HG03565 (cell line): ENCODE measurements around the gene PLEKHG3.

ENCODE experiments used
- ATAC-seq: cut with Tn5 transposase; IDR thresholded peaks from one replicate; pipeline ENCODE4 v1.9.1; 2021; ENCODE audit warnings: mild to moderate bottlenecking, moderate library complexity; ENCODE audit not compliant: unreplicated experiment

The PLEKHG3 gene

DNA sequence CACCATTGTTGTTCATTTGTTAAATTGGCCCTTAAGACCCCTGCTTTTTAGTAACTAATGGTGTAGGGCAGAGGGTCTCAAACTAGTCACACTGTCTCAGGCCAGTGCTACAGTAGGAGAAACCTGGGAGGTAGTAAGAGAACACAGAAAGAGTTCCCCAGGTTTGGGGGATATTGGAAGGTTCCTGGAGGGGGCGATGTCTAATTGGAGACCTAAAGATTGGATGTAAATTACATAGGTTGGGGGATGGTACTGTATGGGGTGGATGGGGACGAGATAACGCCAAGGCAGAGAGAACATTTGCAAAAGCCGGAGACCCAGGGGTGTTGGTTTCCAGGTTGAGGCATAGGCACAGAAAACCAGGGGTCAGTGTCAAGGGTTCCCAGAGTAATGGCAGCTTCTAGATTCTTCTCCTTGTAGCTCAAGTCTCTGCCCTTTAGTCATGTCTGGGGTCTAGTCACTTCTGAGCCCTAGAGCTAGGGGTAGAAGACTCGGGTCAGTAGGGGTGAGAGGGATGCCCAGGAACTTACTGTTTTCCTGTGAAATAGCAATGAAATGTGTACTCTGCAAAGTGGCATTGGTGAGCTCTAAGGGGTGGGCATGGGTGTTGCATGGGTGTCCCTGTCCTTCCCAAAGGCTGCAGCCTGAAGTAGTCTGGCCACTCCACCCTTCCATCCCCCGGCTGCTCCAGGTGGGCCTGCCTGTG is 21.8 kb downstream of the PLEKHG3 start:
- ATAC-seq, result no peak

DNA sequence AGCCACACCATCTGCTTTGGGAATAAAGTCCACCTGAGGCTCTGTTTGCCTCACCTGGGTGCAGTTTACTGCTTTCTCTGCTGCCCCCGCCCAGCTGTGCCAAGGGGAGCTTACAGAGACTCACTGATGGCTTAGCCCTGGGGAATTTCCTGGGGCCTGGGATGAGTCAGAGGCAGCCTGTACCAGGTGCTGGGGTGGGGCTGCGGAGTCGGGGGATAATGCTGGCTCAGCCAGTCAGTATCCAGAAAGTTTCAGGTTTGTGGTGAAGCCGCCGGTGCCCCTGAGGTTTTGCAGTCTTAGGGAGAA is 22.3 kb downstream of the PLEKHG3 start:
- no peak for ATAC-seq

DNA sequence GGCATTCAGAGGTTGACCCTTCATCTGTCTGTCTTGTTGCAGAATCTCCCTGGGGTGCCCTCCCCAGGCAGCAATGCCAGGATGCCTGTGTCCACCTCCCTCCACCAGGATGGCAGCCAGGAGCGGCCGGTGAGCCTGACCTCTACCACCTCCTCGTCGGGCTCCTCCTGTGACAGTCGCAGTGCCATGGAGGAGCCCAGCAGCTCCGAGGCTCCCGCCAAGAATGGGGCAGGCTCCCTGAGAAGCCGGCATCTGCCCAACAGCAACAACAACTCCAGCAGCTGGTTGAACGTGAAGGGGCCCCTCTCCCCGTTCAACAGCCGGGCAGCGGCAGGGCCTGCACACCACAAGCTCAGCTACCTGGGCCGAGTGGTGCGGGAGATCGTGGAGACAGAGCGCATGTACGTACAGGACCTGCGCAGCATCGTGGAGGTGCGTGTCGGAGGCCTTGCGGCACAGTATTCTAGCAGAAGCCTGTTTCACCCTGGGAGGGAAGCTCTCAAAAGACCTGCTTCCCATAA is 23.4 kb downstream of the PLEKHG3 start:
- ATAC-seq, result no peak

DNA sequence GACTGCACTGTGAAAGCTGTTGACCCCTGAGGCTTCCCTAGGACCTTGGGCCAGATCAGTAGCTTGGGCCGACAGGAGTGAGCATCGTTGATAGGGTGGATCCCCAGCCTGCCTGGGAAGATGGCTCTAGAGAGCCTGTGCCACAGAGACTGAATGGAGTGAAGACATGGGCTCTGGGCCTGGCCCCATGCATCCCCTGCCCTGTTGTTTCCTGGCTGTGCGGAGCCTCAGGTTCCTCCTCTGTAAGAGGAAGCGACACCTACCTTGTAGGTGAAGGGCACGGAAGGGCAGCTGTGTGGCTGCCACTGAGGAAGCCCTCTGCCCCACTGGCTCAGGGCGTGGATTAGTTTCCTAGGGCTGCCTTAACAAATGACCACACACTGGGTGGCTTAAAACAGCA is 23.9 kb downstream of the PLEKHG3 start:
- ATAC-seq, result no peak

DNA sequence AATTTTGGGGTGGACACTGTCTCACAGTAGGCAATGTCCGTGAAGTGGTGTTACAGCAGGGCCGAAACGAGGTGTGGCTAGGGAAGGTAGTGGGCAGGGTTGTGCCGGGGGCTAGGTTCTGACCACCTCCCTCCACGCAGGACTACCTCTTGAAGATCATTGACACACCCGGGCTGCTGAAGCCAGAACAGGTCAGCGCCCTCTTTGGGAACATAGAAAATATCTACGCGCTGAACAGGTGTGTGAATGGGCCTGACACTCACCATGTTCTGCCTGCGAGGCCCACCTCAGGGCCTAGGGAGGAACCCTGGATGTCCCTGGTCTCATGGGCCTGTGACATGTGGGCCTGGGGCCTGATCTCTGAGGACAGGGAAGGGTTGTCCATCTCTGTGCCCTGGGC is 24.6 kb downstream of the PLEKHG3 start:
- ATAC-seq, result no peak

DNA sequence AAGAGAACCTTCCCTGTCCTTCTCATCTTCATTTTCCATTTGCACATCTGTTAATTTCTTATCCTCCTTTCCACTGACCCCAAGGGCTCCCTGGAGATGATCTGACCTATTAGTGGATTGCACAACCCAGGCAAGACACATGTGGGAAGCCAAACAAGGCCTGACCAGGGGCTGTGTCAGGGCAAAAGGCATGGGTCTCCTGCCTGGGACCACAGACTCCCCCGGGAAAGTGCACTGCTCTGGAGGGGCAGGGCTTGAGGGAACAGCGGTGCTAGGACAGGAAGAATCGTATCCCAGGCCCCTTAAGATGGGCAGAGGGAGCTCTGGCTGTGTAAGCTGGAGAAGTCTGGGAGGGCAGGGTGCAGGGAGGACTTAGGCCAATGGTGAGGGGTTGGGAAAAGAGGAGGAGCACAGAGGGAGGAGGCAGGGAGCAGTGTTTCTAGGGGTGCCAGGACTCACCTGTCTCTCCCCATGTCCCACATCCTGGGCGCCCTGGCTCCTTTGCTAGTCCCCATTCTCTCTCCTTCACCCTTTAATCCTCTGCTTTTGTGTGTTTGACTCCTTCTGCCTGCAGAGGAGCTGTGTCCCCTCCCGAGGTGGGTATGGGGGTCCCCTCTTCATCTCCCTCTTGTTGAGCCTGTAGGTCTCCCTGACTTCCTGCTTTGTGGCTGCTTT is 25.3 kb downstream of the PLEKHG3 start:
- no peak for ATAC-seq

DNA sequence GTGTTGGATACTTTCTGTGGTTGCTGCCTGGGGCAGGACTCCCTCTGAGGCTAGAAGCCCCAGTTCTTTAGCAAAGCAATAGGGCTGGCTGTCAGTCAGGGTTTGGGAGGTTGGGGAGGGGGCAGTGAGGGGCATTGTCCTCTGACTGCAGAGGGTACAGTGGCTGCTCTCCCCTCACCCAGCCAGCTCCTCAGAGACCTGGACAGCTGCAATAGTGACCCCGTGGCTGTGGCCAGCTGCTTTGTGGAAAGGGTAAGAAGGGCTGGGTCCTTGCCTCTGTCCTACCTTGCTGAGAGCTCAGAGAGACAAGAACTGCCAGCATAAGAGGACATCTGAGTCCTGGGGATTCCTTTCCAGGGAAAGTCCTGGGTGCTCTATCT is 25.8 kb downstream of the PLEKHG3 start:
- ATAC-seq, result no peak

DNA sequence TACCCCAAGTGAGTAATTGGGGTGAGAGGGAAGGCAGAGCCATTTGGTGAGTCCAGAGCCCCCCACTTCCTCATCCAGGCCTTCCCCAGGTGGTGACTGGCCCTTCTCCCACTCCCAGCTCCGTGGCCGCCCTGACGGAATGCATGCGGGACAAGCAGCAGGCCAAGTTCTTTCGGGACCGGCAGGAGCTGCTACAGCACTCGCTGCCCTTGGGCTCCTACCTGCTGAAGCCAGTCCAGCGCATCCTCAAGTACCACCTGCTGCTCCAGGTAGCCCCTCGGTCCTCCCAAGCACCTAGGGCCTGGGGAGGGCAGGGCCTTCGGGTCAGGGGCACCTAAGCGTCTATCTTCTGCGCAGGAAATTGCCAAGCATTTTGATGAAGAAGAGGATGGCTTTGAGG is 26.5 kb downstream of the PLEKHG3 start:
- ATAC-seq, result no peak

DNA sequence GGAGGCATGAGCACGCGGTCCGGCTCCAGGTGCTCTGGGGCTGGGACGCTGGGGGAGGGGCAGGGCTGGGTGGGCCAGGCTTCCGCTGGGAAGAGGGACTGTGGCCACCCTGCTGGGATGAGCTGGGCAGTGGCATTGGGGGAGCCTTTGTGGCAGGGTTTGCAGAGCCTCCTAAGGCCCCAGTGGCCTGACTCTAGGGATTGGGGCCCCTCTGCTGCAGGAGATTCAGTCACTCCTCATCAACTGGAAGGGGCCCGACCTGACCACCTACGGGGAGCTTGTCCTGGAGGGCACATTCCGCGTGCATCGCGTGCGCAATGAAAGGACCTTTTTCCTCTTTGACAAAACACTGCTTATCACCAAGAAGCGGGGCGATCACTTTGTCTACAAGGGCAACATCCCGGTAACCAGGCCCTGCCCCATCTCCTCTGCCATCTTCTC is 26.9 kb downstream of the PLEKHG3 start:
- ATAC-seq, result no peak

DNA sequence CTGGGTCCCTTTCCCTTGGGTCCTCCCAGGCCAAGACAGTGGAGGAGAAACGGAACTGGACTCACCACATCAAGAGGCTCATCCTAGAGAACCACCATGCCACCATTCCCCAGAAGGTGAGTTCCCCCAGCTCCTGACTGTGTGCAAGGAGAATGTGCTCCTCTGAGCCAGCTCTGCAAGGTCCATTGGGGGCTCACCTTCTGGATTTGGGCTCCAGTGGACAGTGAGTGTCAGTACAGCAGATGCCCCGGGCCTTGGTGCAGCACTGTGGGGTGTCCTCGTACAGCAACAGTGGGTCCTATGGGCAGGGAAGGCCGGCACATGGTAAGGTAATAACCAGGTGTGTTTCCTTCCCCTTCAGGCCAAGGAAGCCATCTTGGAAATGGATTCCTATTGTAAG is 27.8 kb downstream of the PLEKHG3 start:
- ATAC-seq, result no peak

DNA sequence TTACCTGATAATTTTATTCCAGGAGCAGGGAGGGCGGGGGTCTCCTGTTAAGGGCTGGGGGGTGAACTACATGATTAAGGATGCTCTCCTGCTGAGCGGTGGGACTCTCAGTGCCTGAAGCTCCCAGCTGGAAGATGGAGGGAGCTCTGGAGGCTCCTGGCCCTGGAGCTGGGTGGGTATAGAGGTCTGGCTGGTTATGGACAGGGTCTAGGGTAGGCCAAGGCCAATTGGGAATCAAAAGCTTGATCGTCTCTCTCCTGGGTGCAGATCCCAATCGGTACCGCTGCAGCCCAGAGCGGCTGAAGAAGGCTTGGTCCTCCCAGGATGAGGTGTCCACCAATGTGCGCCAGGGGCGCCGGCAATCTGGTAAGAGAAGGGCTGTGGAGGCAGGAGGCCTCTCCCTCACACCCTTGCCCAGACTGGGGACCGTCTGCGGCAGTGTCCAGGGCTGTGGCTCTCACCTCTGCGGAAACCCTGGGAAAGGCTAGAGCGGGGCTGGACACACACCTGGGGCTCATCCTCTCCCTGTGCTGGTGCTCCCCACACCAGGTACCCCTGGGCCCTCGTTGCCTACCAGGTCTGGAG is 28.4 kb downstream of the PLEKHG3 start:
- ATAC-seq, result no peak

DNA sequence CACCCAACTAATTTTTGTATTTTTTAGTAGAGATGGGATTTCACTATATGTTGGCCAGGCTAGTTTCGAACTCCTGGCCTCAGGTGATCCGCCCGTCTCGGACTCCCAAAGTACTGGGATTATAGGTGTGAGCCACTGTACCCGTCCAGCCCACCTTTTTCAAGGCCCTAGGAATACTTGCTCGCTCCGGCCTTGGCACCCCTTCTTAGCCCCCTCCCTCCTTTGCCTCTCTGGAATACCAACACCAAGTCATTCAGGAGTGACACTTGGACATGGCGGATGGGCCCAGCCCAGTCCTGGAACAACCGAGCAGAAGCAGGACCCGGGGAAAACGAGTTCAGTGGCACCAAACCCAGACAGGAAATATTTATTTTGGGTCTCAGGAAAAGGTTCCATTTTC is 29.1 kb downstream of the PLEKHG3 start:
- ATAC-seq, result no peak

DNA sequence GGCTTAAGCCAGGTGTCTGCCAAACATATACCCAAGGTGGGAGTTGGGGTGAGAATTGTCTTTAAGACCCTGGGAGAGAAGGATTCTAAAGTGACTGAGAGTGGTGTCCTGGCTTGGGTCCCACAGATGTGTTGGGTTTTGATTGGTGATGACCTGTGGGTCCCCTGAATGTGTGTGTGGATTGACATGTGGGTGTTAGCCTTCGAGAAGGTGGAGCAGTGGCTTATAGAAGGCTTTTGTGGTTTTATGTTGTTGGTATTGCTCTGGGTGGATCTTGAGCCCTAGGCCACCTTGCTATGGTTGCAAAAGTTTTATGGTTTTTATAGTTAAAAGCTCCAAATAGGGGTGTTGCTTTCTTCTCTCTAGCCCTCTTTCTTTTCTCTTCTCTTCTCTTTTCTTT is 29.7 kb downstream of the PLEKHG3 start:
- ATAC-seq, result no peak

DNA sequence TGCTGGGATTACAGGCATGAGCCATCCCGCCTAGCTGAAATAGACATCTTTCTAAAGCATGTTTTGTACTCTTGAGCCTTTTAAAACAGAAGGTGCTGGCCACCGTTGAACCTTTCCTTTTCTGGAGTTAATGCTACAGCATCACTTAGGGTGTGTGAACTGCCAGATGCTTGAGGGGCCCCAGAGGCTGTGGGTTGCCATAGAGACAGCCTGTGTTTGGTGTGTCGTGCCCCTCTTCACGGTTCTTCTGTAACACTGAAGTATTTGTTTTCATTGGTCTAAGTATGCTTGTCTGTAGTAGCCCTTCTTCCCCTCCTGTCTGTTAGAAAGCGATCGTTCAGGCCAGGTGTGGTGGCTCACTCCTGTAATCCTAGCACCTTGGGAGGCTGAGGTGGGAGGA is 30.8 kb downstream of the PLEKHG3 start:
- no peak for ATAC-seq

DNA sequence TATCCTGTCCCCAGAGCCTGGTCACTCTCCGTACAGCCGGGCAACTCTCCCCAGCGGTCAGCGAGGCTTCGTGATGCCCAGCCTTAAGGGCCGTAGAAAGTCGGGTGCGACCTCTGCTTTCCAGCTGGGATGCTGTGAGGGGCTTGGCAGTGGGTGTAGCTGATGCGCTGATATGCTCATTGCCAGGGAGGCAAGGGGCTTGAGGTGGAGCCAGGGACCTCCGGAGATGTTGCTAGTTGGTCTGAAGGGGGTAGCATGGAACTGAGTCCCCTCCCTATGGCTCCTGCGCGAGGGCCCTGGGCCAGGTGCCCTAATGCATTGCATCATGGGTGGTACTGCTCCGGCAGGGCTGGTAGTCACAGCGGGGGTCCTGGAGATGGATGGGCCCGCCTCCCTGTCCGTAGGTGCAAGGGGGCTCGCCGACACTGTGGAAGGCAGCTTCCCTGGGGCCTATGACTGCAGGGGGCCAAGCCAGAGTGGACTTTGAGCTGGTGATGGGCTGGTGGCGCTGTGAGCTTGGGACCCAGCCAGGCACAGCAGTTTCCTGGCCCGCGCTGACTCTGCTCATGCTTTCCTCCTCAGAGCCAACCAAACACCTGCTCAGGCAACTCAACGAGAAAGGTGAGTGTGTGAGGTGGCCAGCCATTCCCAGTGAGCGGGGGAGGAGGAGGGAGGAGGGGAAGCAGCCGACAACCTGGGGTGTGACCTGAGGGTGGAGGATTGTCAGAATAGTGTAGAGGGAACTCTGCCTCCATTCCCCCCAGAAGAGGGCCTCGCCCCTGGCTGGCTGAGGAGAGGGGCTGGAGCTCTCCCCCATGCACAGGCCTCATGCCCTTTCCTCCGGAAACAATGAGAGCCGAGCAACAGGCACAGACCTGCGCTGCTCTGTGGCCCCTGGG is 32.3 kb downstream of the PLEKHG3 start:
- no peak for ATAC-seq

DNA sequence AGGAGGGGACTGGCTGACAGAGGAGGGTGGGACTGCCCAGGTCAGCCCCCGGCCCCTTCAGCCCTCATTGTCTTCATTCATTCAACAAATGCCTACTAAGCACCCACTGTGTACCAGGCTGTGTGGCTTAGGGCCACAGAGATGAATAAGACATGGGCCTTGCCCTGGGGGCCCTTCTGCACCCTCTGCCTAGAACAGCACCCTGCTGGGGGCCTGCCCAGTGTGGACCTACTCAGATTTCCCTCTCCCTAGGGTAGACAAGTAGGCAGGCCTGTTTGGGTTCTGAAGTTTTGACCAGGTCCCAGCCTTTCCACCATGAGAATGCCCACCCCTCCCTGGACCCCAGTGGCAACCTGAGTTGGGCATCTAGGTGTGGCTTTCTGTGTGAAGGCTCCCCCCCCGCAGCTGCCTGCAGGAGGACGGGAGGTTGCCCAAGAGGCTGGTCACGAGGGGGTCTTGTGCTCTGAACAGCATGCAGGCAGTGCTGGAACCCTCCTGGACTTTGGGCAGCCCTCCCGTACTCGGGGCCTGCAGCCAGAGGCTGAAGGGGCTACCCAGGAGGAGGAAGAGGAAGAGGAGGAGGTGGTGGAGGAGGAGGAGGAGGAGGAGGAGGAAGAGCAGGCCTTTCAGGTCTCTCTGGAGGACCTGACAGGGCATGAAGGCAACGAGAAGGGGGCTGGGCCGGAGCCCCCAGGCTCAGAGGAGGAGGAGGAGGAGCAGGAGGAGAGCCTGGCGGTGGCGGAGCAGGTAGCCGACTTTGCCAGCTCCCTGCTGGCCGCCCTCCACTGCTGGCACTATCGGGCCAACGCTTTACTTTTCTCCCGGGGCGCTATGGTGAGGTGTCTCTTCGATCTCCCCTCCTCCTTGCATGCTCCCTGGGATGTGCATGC is 33.4 kb downstream of the PLEKHG3 start:
- no peak for ATAC-seq

DNA sequence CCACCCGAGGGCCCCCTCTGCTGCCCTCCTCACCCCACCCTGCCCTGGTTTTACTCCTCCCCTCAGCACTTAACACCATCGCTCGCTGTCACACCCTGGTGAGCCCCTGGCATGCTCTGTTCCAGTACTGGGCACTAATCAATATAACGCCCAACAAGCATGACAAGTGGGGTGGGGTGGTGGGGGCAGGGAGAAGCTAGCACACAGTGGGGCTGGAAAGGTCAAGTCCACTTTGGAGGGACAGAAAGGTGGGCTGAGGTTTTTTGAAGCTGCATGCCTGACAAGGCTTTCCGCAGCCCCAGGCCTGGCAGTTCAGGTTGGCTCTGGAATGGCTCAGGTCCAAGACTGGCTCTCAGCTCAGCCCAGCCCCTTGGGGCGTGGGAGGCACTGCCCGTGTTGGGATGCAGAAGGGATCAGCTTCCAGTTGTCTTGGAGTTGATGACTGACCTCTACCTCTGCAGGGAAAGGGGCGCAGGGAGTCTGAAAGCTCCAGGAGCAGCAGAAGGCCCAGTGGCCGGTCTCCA is 34.1 kb downstream of the PLEKHG3 start:
- no peak for ATAC-seq

DNA sequence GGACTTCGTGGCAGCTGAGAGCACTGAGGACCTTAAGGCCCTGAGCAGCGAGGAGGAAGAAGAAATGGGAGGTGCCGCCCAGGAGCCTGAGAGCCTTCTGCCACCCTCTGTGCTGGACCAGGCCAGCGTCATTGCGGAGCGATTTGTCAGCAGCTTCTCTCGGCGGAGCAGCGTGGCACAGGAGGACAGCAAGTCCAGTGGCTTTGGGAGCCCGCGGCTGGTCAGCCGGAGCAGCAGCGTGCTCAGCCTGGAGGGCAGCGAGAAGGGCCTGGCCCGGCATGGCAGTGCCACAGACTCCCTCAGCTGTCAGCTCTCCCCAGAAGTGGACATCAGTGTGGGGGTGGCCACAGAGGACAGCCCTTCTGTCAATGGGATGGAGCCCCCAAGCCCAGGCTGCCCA is 37.0 kb downstream of the PLEKHG3 start:
- no peak for ATAC-seq

DNA sequence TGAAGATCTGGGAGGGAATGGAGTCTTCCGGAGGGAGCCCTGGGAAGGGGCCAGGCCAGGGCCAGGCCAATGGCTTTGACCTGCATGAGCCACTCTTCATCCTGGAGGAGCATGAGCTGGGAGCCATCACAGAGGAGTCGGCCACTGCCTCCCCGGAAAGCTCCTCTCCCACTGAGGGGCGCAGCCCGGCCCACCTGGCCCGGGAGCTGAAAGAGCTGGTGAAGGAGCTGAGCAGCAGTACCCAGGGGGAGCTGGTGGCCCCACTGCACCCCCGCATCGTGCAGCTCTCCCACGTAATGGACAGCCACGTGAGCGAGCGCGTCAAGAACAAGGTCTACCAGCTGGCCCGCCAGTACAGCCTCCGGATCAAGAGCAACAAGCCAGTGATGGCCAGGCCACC is 37.7 kb downstream of the PLEKHG3 start:
- no peak for ATAC-seq

DNA sequence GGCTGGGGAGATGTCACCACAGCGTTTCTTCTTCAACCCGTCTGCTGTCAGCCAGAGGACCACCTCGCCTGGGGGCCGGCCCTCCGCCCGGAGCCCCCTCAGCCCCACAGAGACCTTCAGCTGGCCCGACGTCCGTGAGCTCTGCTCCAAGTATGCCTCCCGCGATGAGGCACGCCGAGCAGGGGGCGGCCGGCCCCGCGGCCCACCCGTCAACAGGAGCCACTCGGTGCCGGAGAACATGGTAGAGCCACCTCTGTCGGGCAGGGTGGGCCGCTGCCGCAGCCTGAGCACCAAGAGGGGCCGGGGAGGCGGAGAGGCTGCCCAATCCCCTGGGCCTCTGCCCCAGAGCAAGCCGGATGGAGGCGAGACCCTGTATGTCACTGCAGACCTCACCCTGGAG is 38.8 kb downstream of the PLEKHG3 start:
- no peak for ATAC-seq
